ENCODE measurements around the gene AUTS2.

DNA sequence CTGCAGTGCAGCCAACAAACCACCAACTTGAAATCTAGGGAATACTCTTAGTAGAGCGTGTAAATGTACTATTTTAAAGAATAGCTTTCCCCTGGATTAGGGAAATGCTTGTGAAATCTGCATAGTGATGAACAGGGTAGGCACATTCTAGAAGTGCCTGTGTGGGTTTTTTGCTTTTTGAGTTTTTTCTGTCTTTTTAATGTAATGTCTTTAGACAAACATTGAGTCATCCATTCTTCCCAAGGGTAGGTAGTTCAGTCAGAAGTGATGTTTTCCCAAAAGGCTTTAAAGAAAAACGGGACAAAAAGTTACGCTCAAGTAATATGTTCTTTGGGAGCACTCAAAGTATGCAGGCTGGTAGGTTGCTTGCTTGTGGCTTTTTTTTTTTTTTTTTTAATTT lies 130.0 kb downstream of the AUTS2 start:
- TF ChIP-seq, protein P1, sequence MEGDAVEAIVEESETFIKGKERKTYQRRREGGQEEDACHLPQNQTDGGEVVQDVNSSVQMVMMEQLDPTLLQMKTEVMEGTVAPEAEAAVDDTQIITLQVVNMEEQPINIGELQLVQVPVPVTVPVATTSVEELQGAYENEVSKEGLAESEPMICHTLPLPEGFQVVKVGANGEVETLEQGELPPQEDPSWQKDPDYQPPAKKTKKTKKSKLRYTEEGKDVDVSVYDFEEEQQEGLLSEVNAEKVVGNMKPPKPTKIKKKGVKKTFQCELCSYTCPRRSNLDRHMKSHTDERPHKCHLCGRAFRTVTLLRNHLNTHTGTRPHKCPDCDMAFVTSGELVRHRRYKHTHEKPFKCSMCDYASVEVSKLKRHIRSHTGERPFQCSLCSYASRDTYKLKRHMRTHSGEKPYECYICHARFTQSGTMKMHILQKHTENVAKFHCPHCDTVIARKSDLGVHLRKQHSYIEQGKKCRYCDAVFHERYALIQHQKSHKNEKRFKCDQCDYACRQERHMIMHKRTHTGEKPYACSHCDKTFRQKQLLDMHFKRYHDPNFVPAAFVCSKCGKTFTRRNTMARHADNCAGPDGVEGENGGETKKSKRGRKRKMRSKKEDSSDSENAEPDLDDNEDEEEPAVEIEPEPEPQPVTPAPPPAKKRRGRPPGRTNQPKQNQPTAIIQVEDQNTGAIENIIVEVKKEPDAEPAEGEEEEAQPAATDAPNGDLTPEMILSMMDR (IDR thresholded peaks at IDR 0.05): no peak
- TF ChIP-seq POLR2A (IDR thresholded peaks at IDR 0.05): no peak
